ENCODE data around the gene HCRT. TPM values are rescaled to one million over a fixed set of nuclear protein-coding genes. Genes with fewer than 3 reads are reported as not detected.

The HCRT gene
- total and polyA plus RNA-seq, 9 donors = not detected

- DNase-seq = no peak
- WGBS, 3 donors = 67 to 72% (median 70%) methylated on average over 4 of the region's 4 CpGs
- Histone ChIP-seq H3K36me3 (no peaks in the 10 kb centered on the region), H3K27ac (no peak overlapping the region), H3K27me3 (no peaks in the 10 kb centered on the region), H3K4me3 (no peak overlapping the region), H3K9me3 (no peaks in the 10 kb centered on the region), H3K4me1 (ENCODE audit: insufficient read depth) (peaks cover 2% of the 10 kb centered on the region)
- intact Hi-C loops (cut with DNase I) = no loop called here
- TF ChIP-seq CTCF (IDR thresholded peaks at IDR 0.05) (no peak), EP300 (IDR thresholded peaks at IDR 0.05) (no peak), POLR2A (IDR thresholded peaks at IDR 0.05) (no peak)
Measured at GRCh38 chr17:42198897-42199296, 13.6 kb upstream of the HCRT start.

- peaks cover 10% of the 10 kb centered on the region for H3K4me1 ChIP-seq (ENCODE audit: insufficient read depth)
- intact Hi-C loops (cut with DNase I) = no loop called here
- DNase-seq = no peak
- 91 to 92% (median 91%) methylated on average over 8 of the region's 8 CpGs for WGBS, 3 donors
- TF ChIP-seq CTCF (IDR thresholded peaks at IDR 0.05) = no peak
- no peak for TF ChIP-seq POLR2A (IDR thresholded peaks at IDR 0.05)
- no peak for TF ChIP-seq EP300 (IDR thresholded peaks at IDR 0.05)
- H3K27ac ChIP-seq = no peak overlapping the region
- H3K9me3 ChIP-seq = no peaks in the 10 kb centered on the region
- no peaks in the 10 kb centered on the region for H3K36me3 ChIP-seq
- H3K27me3 ChIP-seq = no peaks in the 10 kb centered on the region
- H3K4me3 ChIP-seq = no peak overlapping the region
Measured at GRCh38 chr17:42197564-42198156, 12.4 kb upstream of the HCRT start.

- 13 to 17% (median 17%) methylated on average over 24 of the region's 24 CpGs for WGBS, 3 donors
- intact Hi-C loops (cut with DNase I) = no loop called here
- peak within 1 kb of the TSS; percentile 3 to 12 for H3K27ac ChIP-seq
Measured at GRCh38 chr17:42193969-42194899, 9.0 kb upstream of the HCRT start, which contains the start of gene GHDC. Gene GHDC, minus strand, starts transcription at chr17:42194494. Its CDS starts 913 bp downstream, at chr17:42193581.

GRCh38 chr17:42193216-42193968 is 8.1 kb upstream of the HCRT start:
- H3K36me3 ChIP-seq = no peaks in the 10 kb centered on the region
- intact Hi-C loops (cut with DNase I) = no loop called here
- no peak for DNase-seq
- H3K9me3 ChIP-seq = no peaks in the 10 kb centered on the region
- peak overlapping the region in 1 of 2 donors; percentile 12 for H3K27ac ChIP-seq
- TF ChIP-seq POLR2A (IDR thresholded peaks at IDR 0.05) = no peak
- no peak for TF ChIP-seq CTCF (IDR thresholded peaks at IDR 0.05)
- no peak for TF ChIP-seq EP300 (IDR thresholded peaks at IDR 0.05)
- H3K4me1 ChIP-seq (ENCODE audit: insufficient read depth) = peaks cover 10% of the 10 kb centered on the region
- H3K27me3 ChIP-seq = no peaks in the 10 kb centered on the region
- H3K4me3 ChIP-seq = peak overlapping the region; percentile 70
- WGBS, 3 donors = 54 to 72% (median 60%) methylated on average over 12 of the region's 12 CpGs

More at GRCh38 chr17:42193969-42194899, 9.0 kb upstream of the HCRT start, which contains the start of gene GHDC:
- TF ChIP-seq POLR2A (IDR thresholded peaks at IDR 0.05) = peak; percentile 35
- TF ChIP-seq EP300 (IDR thresholded peaks at IDR 0.05) = no peak
- peak; percentile 77 to 86 (median 83) for DNase-seq
- Histone ChIP-seq H3K9me3 (no peaks in the 10 kb centered on the region), H3K27me3 (no peaks in the 10 kb centered on the region), H3K36me3 (no peaks in the 10 kb centered on the region), H3K4me1 (ENCODE audit: insufficient read depth) (peaks cover 10% of the 10 kb centered on the region), H3K4me3 (peak within 1 kb of the TSS; percentile 70)
